Upper lobe of left lung (tissue), 4 donors: ENCODE results near the gene FBXO10.

ENCODE experiments used
- CTCF ChIP-seq, 6 experiments: fragments of 450-650 bp in 4 of 6; fragments of 200-600 bp in 2 of 6; sonication (generic) in 2 of 6; IDR thresholded peaks; one replicate each; pipeline ENCODE4 v1.5.1; 2016 to 2019; ENCODE audit warnings: antibody characterized with exemption in 6 of 6
- EP300 ChIP-seq, 4 donors: sonication (generic); formaldehyde crosslinking; IDR thresholded peaks; one replicate each; pipeline ENCODE4 v1.5.1; 2017; ENCODE audit warnings: antibody characterized with exemption in 4 of 4, control low read depth in 2 of 4
- POLR2A ChIP-seq, 4 donors: fragments of 450-650 bp; IDR thresholded peaks; one replicate each; pipeline ENCODE4 v1.5.1; 2016 to 2017; ENCODE audit warnings: antibody characterized with exemption in 4 of 4, mild to moderate bottlenecking in 2 of 4
- POLR2AphosphoS5 ChIP-seq, 2 donors: sonication (generic); formaldehyde crosslinking; IDR thresholded peaks; one replicate each; pipeline ENCODE4 v1.5.1; 2017; ENCODE audit warnings: antibody characterized with exemption in 2 of 2

GRCh38 chr9:37593883-37594448 is 17.8 kb upstream of the FBXO10 start:
- no peak for TF ChIP-seq POLR2AphosphoS5 (IDR thresholded peaks at IDR 0.05)
- no peak for TF ChIP-seq POLR2A (IDR thresholded peaks at IDR 0.05)
- no peak for TF ChIP-seq CTCF (IDR thresholded peaks at IDR 0.05)
- TF ChIP-seq EP300 (IDR thresholded peaks at IDR 0.05), result no peak
